Psoas muscle (tissue), 8 donors: ENCODE data around the gene CNTNAP2. TPM values are rescaled to one million over a fixed set of nuclear protein-coding genes. Genes with fewer than 3 reads are reported as not detected.

Source experiments
- ATAC-seq, 4 donors: fragments of 200-7000 bp; cut with Tn5 transposase; one replicate each; pipeline ENCODE4 v1.9.1; 2020; ENCODE audit warnings: moderate library complexity in 3 of 4, mild to moderate bottlenecking in 2 of 4
- DNase-seq, 2 donors: peaks; one replicate each; pipeline ENCODE4 v3.0.0-alpha.2; 2020
- H3K27ac ChIP-seq: fragments of 200-600 bp; one replicate; pipeline ENCODE4 v1.8.0; 2022
- H3K27me3 ChIP-seq, 3 donors: fragments of 200-600 bp in 1 of 3; one replicate each; pipeline versions ENCODE4 v1.6.1 to v1.8.0; 2013 to 2022; ENCODE audit warnings: low read length in 2 of 3, mild to moderate bottlenecking in 2 of 3, moderate library complexity in 1 of 3; ENCODE audit not compliant: insufficient read depth in 3 of 3
- H3K36me3 ChIP-seq, 2 donors: fragments of 200-600 bp in 1 of 2; one replicate each; pipeline versions ENCODE4 v1.6.1 to v1.8.0; 2013 to 2022; ENCODE audit warnings: low read depth in 1 of 2, mild to moderate bottlenecking in 1 of 2, moderate library complexity in 1 of 2; ENCODE audit not compliant: insufficient read depth in 1 of 2
- H3K4me1 ChIP-seq: fragments of 200-600 bp; one replicate; pipeline ENCODE4 v1.8.0; 2022
- H3K4me3 ChIP-seq: fragments of 200-600 bp; one replicate; pipeline ENCODE4 v1.8.0; 2022; ENCODE audit warnings: mild to moderate bottlenecking
- H3K9me3 ChIP-seq: fragments of 200-600 bp; one replicate; pipeline ENCODE4 v1.8.0; 2022
- CTCF ChIP-seq: fragments of 200-600 bp; IDR thresholded peaks from one replicate; pipeline ENCODE4 v1.8.0; 2022; ENCODE audit warnings: antibody characterized with exemption
- WGBS, 3 donors: extraction: QIAGEN DNeasy Blood & Tissue Kit; methylation state at CpG; one replicate each; pipeline versions ENCODE4 v1.1.6 to v1.1.7; 2013; 5-methylcytosine and 5-hydroxymethylcytosine counted together
- intact Hi-C, 2 donors: fragments of 100-400 bp; cut with DNase I; formaldehyde crosslinking; loops; one replicate each; pipeline versions ENCODE4 v1.11.0 to v1.14.2; 2022
- polyA plus RNA-seq, 3 donors: library from polyadenylated mRNA; stranded (reverse); fragments of 200-250 nt; gene quantifications; one replicate each; pipeline ENCODE4 v1.2.3, GENCODE V29; 2013
- total RNA-seq, 4 donors: library from RNA; stranded (reverse); fragmentation: NEBNext Ultra II Directional in 2 of 4; extraction: Animal tissue kit (Norgen Biotek cat#: 25700) in 2 of 4; gene quantifications; one replicate each; pipeline versions ENCODE4 v1.2.1 to v1.2.4, GENCODE V29; 2021 to 2023
- donor health status: healthy with polysubstance abuse.
- donor health status: DM: no; HTN: no; CAD: no; lungs with moderate emphysema.
- donor health status: Bipolar disorder and iron deficiency.
- donor health status: healthy.
- donor health status: DM: yes; HTN: yes; CAD: no.
- donor health status: DM: no; HTN: no; CAD: no.
- donor health status: DM: no; HTN: no; CAD: no.
- donor health status: DM: yes; HTN: yes; CAD: no.

Gene CNTNAP2
- total and polyA plus RNA-seq, 7 donors = 0.01 to 0.13 TPM; not detected in 5

GRCh38 chr7:146544748-146545147, 428.1 kb downstream of the CNTNAP2 start:
- Histone ChIP-seq H3K9me3 (no peaks in the 10 kb centered on the region), H3K4me1 (no peaks in the 10 kb centered on the region), H3K27me3 (no peaks in the 10 kb centered on the region), H3K36me3 (no peaks in the 10 kb centered on the region), H3K4me3 (no peak overlapping the region), H3K27ac (no peak overlapping the region)
- no peak for TF ChIP-seq CTCF
- 43 to 71% (median 69%) methylated on average over 2 of the region's 2 CpGs for WGBS, 3 donors
- no peak for DNase-seq
- ATAC-seq = no peak
- intact Hi-C loops = no loop called here

- DNase-seq (no peak), ATAC-seq (no peak)
- Histone ChIP-seq H3K36me3 (no peaks in the 10 kb centered on the region), H3K4me1 (no peaks in the 10 kb centered on the region), H3K27ac (no peak overlapping the region), H3K27me3 (no peaks in the 10 kb centered on the region), H3K4me3 (no peak overlapping the region), H3K9me3 (no peaks in the 10 kb centered on the region)
- WGBS, 3 donors = 68 to 86% (median 85%) methylated on average over 1 of the region's 1 CpG
- intact Hi-C loops = no loop called here
- TF ChIP-seq CTCF = no peak
Measured at GRCh38 chr7:146548816-146549215, 432.2 kb downstream of the CNTNAP2 start.

- no peak for ATAC-seq
- DNase-seq = no peak
- no peak overlapping the region for H3K27ac ChIP-seq
- intact Hi-C loops = no loop called here
- no peaks in the 10 kb centered on the region for H3K4me1 ChIP-seq
- H3K36me3 ChIP-seq = no peaks in the 10 kb centered on the region
- H3K27me3 ChIP-seq = no peaks in the 10 kb centered on the region
- H3K4me3 ChIP-seq = no peak overlapping the region
- 73 to 83% (median 78%) methylated on average over 6 of the region's 6 CpGs for WGBS, 3 donors
- no peak for TF ChIP-seq CTCF
- no peaks in the 10 kb centered on the region for H3K9me3 ChIP-seq
Measured at GRCh38 chr7:146554556-146554955, 438.0 kb downstream of the CNTNAP2 start.

- H3K4me3 ChIP-seq = no peak overlapping the region
- DNase-seq (no peak), ATAC-seq (no peak)
- WGBS, 3 donors = 72 to 79% (median 79%) methylated on average over 4 of the region's 4 CpGs
- H3K4me1 ChIP-seq = no peaks in the 10 kb centered on the region
- H3K9me3 ChIP-seq = no peaks in the 10 kb centered on the region
- H3K36me3 ChIP-seq = no peaks in the 10 kb centered on the region
- no peaks in the 10 kb centered on the region for H3K27me3 ChIP-seq
- H3K27ac ChIP-seq = no peak overlapping the region
- no peak for TF ChIP-seq CTCF
- intact Hi-C loops = no loop called here
Measured at GRCh38 chr7:146557971-146558469, 441.4 kb downstream of the CNTNAP2 start.

GRCh38 chr7:146565872-146566271, 449.3 kb downstream of the CNTNAP2 start:
- DNase-seq (no peak), ATAC-seq (no peak)
- Histone ChIP-seq H3K4me1 (no peaks in the 10 kb centered on the region), H3K27me3 (no peaks in the 10 kb centered on the region), H3K27ac (no peak overlapping the region), H3K4me3 (no peak overlapping the region), H3K9me3 (no peaks in the 10 kb centered on the region), H3K36me3 (no peaks in the 10 kb centered on the region)
- intact Hi-C loops = no loop called here
- no peak for TF ChIP-seq CTCF
- WGBS, 3 donors = 63 to 73% (median 64%) methylated on average over 3 of the region's 3 CpGs
